Rectal smooth muscle tissue (tissue), 1 donor: ENCODE measurements around the gene SLC43A2.
A peak's percentile ranks its signal among the peaks of the same experiment; 100 is the strongest.
"Not testable (repeated sequence)": the region's sequence is repeated elsewhere in the genome, so short reads cannot be mapped to it uniquely, and the experiment has no call there.

Experiments used
- H3K27ac ChIP-seq: one replicate; pipeline ENCODE4 v1.7.0; 2013; ENCODE audit warnings: low read depth, low read length, inconsistent platforms
- H3K27me3 ChIP-seq: one replicate; pipeline ENCODE4 v1.7.0; 2013; ENCODE audit warnings: low read length; ENCODE audit not compliant: control insufficient read depth, insufficient read depth
- H3K36me3 ChIP-seq: one replicate; pipeline ENCODE4 v1.7.0; 2013; ENCODE audit warnings: low read length; ENCODE audit not compliant: control insufficient read depth, insufficient read depth
- H3K4me1 ChIP-seq: one replicate; pipeline ENCODE4 v1.7.0; 2013; ENCODE audit warnings: low read length; ENCODE audit not compliant: control insufficient read depth, insufficient read depth
- H3K4me3 ChIP-seq: one replicate; pipeline ENCODE4 v1.7.0; 2013; ENCODE audit warnings: low read length
- H3K9ac ChIP-seq: one replicate; pipeline ENCODE4 v1.7.0; 2013; ENCODE audit warnings: low read length

Gene SLC43A2

GRCh38 chr17:1627982-1628855, at the start of gene SLC43A2:
Gene SLC43A2 (minus strand): TSS chr17:1628834. CDS start chr17:1627874, 960 bp downstream.
- peaks cover 3% of the 10 kb centered on the region for H3K36me3 ChIP-seq
- H3K4me1 ChIP-seq, result no peaks in the 10 kb centered on the region

GRCh38 chr17:1676401-1676800, 47.8 kb upstream of the SLC43A2 start:
- no peak overlapping the region for H3K4me3 ChIP-seq
- H3K4me1 ChIP-seq, result no peaks in the 10 kb centered on the region
- H3K27me3 ChIP-seq, result no peaks in the 10 kb centered on the region
- H3K36me3 ChIP-seq, result peaks cover 81% of the 10 kb centered on the region
- no peak overlapping the region for H3K27ac ChIP-seq
- H3K9ac ChIP-seq, result no peak overlapping the region

More at GRCh38 chr17:1627982-1628855, at the start of gene SLC43A2:
- Histone ChIP-seq H3K27me3 (no peaks in the 10 kb centered on the region), H3K4me3 (peak within 1 kb of the TSS; percentile 86), H3K27ac (peak within 1 kb of the TSS; percentile 92), H3K9ac (peak within 1 kb of the TSS; percentile 51)

- Histone ChIP-seq H3K36me3 (peaks cover 57% of the 10 kb centered on the region), H3K4me1 (no peaks in the 10 kb centered on the region), H3K9ac (no peak overlapping the region), H3K27me3 (no peaks in the 10 kb centered on the region), H3K4me3 (no peak overlapping the region), H3K27ac (no peak overlapping the region)
Measured at GRCh38 chr17:1673041-1673785, 44.6 kb upstream of the SLC43A2 start.

GRCh38 chr17:1663934-1664333, 35.3 kb upstream of the SLC43A2 start:
- peaks cover 43% of the 10 kb centered on the region for H3K36me3 ChIP-seq
- H3K27ac ChIP-seq, H3K27me3 ChIP-seq, H3K4me3 ChIP-seq, H3K4me1 ChIP-seq, H3K9ac ChIP-seq: not testable (repeated sequence)

- Histone ChIP-seq H3K36me3 (peaks cover 55% of the 10 kb centered on the region), H3K4me1 (no peaks in the 10 kb centered on the region), H3K9ac (no peak overlapping the region), H3K27ac (no peak overlapping the region), H3K27me3 (no peaks in the 10 kb centered on the region), H3K4me3 (no peak overlapping the region)
Measured at GRCh38 chr17:1661045-1661444, 32.4 kb upstream of the SLC43A2 start.

GRCh38 chr17:1658100-1658499, 29.5 kb upstream of the SLC43A2 start:
- Histone ChIP-seq H3K9ac (no peak overlapping the region), H3K36me3 (peaks cover 74% of the 10 kb centered on the region), H3K27me3 (no peaks in the 10 kb centered on the region), H3K4me1 (no peaks in the 10 kb centered on the region), H3K4me3 (no peak overlapping the region), H3K27ac (no peak overlapping the region)

GRCh38 chr17:1653735-1654134, 25.1 kb upstream of the SLC43A2 start:
- H3K4me1 ChIP-seq, result peaks cover 5% of the 10 kb centered on the region
- no peak overlapping the region for H3K9ac ChIP-seq
- no peak overlapping the region for H3K4me3 ChIP-seq
- H3K27ac ChIP-seq, result no peak overlapping the region
- peaks cover 69% of the 10 kb centered on the region for H3K36me3 ChIP-seq
- H3K27me3 ChIP-seq, result no peaks in the 10 kb centered on the region

GRCh38 chr17:1652794-1653193, 24.2 kb upstream of the SLC43A2 start:
- H3K4me1 ChIP-seq, result peaks cover 10% of the 10 kb centered on the region
- H3K27me3 ChIP-seq, H3K9ac ChIP-seq, H3K4me3 ChIP-seq, H3K27ac ChIP-seq: not testable (repeated sequence)
- H3K36me3 ChIP-seq, result peaks cover 60% of the 10 kb centered on the region

- no peak overlapping the region for H3K27ac ChIP-seq
Measured at GRCh38 chr17:1651559-1651844, 22.9 kb upstream of the SLC43A2 start.

GRCh38 chr17:1650731-1651558, 22.3 kb upstream of the SLC43A2 start:
- Histone ChIP-seq H3K27ac (no peak overlapping the region), H3K36me3 (peaks cover 48% of the 10 kb centered on the region), H3K27me3 (no peaks in the 10 kb centered on the region), H3K4me1 (peaks cover 15% of the 10 kb centered on the region), H3K9ac (no peak overlapping the region), H3K4me3 (no peak overlapping the region)

More at GRCh38 chr17:1651559-1651844, 22.9 kb upstream of the SLC43A2 start:
- H3K36me3 ChIP-seq, result peaks cover 53% of the 10 kb centered on the region
- H3K9ac ChIP-seq, result no peak overlapping the region
- H3K4me1 ChIP-seq, result peaks cover 15% of the 10 kb centered on the region
- H3K4me3 ChIP-seq, result no peak overlapping the region
- H3K27me3 ChIP-seq, result no peaks in the 10 kb centered on the region

- H3K4me3 ChIP-seq, result peak within 1 kb of the TSS; percentile 76
- no peaks in the 10 kb centered on the region for H3K27me3 ChIP-seq
- H3K4me1 ChIP-seq, result peaks cover 15% of the 10 kb centered on the region
- H3K9ac ChIP-seq, result peak within 1 kb of the TSS; percentile 64
- H3K36me3 ChIP-seq, result peaks cover 42% of the 10 kb centered on the region
- peak within 1 kb of the TSS; percentile 97 for H3K27ac ChIP-seq
Measured at GRCh38 chr17:1649844-1650501, 21.3 kb upstream of the SLC43A2 start, which contains the start of gene RILP. Gene RILP (minus strand): TSS chr17:1649866. CDS start chr17:1649804, 62 bp downstream.
